CD4-positive, alpha-beta T cell treated with Interferon alpha-2 for 1 hour (primary cell): ENCODE measurements around the gene RNF207.
"Not testable (repeated sequence)": the region's sequence is repeated elsewhere in the genome, so short reads cannot be mapped to it uniquely, and the experiment has no call there.

Source experiments
- DNase-seq, 2 donors: peaks; one replicate each; pipeline ENCODE4 v3.0.0-alpha.2; 2020 to 2022

RNF207 gene

DNA sequence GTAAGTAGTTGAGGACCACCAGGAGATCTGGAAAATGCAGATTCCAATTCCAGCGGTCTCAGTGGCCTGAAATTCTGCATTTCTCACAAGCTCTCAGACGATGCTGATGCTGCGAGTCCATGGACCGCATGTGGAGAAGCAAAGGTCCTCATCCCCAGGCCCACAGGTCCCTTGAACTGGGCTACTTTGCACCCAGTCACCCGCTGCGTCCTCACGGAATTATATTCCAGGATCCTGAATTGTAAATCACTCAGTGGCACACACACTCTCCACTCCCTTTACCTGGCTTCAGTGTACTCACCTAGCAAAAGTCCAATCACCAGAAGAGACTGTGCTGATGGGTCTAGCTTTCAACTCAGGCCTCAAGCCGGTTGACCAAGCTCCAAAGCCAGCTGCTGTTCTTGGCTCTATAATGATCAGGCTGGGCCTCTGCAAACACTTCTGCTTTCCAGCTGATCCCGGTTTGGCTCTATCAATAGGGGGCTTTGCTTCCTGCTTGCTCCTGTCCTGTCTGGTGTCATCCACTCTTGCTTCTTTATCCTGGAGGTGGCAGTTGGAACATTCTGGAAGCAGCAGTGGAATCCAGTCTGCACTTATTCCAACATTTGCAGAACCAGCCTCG, 5.6 kb upstream of the RNF207 start:
- DNase-seq, result no peak

DNA sequence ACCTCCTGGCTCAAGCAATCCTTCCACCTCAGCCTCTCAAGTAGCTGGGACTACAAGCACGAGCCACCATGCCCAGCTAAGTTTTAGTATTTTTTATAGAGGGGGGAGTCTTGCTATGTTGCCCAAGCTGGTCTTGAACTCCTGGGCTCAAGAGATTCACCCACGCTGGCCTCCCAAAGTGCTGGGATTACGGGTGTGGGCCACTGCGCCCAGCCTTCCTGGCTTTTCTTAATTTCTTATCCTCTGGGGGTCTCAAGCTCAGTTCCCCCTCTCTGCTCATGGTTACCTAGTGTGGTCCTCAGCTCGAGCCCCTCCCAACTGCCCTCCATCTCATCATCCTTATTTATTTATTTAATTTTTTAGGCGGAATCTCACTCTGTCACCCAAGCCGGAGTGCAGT, 3.7 kb upstream of the RNF207 start:
- no peak for DNase-seq

GRCh38 chr1:6206520-6206855, 569 bp downstream of the RNF207 start:
- no peak for DNase-seq

DNA sequence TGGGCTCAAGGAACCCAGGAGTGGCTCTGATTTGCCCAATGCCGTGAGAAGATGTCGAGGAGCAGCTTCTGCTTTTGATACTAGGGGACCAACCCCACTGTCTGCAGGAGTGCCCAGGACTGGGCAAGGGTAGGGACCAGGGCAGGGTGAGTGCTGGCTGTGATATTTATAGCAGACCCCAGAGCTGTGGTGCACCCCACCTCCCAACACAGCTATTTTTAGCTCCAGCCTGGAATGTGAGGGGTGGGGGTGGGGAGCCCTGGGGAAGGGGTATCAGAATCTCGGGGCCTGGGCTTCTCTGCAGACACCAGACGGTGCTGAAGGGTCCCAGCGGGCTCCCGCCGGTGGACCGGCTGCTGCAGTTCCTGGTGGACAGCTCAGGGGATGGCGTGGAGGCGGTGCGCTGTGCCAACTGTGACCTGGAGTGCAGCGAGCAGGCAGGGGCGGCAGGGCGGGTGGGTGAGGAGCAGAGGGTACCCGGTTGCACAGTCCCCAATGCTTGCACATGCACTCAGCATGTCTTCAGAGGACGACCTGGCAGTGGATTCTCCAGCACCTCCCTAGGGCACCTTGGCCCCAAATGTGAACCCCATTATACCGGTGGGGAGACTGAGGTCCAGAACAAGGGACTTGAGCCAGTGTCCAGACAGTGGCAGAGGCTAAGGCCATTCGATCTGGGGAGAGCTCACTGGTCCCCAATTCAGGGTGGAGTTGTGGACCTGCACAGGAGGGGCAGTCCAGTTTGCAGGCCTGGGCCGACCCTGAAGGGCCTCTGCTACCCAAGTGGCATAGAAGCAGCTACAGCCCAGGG, 1.4 kb downstream of the RNF207 start:
- no peak for DNase-seq

- no peak for DNase-seq
Observed at GRCh38 chr1:6207921-6208320, 2.0 kb downstream of the RNF207 start.

DNA sequence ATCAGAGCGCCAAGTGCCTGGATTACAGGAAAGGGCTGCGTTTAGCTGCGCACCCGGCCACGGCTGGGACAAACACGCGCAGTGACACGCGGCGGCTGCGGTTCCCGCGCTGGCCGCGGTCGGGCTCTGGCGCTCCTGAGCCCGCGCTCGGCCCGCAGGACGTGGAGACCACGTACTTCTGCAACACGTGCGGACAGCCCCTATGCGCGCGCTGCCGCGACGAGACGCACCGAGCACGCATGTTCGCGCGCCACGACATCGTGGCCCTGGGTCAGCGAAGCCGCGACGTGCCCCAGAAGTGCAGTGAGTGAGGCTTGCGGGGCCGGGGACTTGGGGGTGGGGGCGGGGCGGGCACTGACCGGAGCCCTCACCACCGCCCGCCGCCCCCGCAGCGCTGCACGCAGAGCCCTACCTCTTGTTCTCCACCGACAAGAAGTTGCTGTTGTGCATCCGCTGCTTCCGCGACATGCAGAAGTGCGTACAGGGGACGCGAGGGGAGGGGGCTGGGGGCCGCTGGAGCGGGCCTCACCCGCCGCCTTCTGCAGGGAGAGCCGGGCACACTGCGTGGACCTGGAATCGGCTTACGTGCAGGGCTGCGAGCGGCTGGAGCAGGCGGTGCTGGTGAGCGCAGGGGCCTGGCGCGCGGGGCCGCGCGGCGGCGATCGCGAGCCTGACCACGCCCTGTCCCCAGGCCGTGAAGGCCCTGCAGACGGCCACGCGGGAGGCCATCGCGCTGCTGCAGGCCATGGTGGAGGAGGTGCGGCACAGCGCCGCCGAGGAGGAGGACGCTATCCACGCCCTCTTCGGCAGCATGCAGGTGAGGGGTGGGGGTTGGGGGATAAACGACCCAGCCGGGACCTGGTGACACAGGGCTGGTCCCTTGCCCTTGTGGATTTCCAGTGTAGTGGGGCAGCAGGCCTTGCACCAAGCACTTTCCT, 3.1 kb downstream of the RNF207 start:
- peak; percentile 18 to 27 for DNase-seq

DNA sequence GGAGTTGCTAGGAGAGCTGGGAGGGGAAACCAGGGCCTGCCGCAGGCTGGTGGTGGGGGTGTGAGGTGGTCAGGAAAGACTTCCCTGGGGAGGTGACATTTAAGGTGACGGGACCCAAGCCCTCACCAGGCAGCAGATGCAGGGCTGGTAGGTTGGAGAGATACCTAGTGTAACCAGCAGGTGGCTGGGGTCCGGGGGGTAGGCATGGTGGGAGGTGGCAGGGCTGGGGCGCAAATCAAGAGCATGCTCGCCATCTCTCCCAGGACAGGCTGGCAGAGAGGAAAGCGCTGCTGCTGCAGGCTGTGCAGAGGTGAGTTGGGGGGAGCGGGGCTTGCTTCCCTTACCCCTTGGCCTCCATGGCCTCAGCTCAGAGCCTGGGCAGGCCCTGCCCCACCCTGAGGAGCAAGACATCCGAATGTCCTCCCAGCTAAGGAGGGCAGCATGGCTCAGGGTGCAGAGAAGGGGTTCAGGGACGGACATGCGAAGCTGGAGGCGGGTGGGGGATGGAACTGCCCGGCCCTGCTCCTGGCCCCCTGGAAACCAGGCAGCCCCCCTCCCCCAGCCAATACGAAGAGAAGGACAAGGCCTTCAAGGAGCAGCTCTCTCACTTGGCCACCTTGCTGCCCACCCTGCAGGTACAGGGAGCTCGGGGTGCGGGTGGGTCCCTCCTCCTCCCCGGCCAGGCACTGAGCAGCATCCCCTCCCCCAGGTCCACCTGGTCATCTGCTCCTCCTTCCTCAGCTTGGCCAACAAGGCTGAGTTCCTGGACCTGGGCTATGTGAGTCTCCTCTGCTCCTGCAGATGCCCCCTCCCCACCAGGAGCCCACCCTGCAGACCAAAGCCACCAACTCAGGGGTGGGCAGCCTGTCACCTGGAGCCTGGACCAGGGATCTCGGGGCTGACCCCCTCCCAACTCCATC, 4.0 kb downstream of the RNF207 start:
- DNase-seq, result no peak

DNA sequence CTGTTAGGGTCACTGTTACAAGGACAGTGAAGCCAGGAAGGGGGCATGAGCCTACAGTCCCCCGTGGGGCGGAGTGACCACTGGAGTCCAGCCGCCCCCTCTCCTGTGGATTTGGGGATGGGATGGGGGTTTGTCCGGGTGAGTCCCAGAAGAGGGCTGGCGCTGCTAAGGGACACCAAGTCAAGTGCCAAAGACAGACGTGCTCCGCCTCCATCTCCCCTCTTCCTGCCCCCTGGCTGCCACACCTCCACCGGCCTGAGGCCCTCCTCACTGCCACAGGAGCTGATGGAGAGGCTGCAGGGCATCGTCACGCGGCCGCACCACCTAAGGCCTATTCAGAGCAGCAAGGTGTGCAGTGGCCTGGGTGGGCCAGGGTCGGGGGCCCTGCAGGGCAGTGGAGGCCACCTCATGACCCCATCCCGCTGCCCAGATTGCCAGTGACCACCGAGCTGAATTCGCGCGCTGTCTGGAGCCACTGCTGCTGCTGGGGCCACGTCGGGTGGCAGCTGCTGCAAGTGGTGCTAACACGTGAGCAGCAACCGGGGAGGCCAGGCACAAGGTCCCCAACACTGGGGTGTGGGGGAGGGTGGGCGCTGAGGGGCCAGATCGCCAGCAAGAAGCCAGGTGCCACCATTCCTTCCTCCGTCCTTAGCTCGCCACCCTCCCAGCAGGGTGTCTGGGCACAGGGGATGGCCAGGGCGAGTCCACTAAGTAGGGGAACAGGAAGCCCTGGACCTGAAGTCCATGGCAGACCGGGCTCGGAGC, 4.9 kb downstream of the RNF207 start:
- no peak for DNase-seq

DNA sequence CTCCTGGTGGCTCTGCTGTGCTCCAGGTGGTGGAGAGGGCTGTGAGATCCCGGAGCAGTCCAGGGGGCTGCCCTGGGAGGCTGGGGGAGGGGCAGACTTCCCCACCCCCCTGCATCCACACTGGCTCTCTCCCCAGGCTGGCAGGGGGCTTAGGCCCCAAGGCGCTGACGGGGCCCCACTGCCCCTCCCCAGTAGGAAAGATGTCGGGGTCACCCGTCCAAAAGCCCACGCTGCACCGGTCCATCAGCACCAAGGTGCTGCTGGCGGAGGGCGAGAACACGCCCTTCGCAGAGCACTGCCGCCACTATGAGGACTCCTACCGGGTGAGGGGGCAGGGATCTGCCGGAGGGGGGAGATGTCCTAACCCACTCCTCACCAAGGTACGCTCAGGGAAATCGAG, 5.8 kb downstream of the RNF207 start:
- DNase-seq, result no peak

DNA sequence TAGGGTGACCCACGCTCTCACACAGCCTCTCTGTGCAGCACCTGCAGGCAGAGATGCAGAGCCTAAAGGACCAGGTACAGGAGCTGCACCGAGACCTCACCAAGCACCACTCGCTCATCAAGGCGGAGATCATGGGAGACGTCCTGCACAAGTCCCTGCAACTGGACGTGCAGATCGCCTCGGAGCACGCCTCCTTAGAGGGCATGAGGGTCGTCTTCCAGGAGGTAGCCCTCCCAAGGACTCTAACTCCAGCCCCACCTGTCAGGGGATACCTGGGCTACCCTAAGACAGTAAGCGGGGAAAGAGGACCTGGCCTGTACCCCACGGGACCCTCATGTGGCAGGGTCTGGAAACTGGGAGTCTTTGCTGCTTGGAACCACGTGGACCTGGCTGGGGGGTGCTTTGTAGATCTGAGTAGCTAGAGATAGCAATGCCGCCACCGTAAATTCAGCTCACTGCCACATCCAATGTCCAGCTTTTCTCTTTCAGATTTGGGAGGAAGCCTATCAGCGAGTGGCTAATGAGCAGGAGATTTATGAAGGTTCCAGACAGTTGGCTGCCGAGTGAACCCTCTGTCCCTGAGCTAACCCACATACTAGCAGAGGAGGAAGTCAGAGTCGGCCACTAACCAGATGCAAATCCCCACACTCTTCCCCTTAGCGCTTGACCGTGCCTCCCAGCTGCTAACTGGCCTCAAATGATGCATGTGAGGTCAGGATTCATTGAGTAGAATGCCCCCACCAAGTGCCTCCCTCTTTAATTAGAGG, 6.5 kb downstream of the RNF207 start:
- no peak for DNase-seq

DNA sequence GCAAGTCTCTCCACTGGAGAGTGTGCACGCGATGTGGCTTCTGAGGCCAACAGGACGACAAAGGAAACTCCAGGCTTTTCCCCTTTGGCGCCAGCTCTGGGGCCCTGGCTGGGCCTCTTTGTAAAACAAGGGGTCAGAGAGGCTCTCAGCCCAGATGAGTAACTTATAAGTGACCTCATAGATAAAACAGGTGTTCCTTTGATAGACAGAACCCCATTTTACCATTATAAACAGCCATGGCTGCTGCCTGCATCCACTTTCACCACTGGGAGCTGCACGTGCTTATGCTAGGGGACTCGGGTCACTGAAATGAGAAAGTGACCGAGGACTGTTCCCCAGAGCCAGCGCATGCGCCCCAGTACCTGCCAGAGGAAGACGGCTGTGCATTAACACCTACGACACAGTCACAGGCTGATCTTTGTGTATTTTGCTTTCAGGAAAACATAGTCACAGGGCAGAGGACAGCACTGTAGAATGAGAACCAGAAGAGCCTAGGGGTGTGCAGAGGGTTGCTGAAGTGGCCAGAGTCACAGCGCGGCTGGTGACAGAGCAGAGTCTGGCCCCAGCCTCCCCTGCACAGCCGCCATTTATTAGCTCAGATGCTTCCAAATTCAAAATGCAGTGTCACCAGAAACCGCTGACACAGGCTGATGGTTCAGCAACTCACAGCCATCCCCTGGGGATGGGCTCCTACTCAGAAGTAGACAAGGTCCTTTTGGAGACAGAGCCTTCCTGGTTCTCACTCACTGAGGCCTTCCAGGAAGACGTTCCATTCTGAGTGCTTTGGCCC, 12.7 kb downstream of the RNF207 start:
- DNase-seq, result no peak

- DNase-seq, result not testable (repeated sequence)
Observed at GRCh38 chr1:6219641-6220040, 13.7 kb downstream of the RNF207 start.

DNA sequence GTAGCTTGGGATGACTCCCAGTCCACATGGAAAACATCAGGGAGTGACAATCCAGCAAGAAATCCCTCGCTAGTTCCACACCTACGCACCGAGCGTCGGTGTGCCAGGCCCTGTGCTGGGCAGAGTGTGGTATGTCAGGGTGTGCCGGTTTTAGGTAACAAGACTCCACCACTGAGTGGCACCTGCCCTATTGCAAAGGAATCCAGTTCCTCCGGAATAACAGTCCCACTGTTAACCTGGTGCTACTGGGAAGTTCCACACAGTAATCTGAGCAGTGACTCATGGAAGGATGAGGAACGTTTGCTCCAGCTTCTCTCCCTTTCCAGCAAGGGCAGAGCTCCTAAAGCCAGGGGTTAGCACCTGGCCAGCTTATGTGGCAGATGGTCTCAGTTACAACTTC, 14.3 kb downstream of the RNF207 start:
- no peak for DNase-seq

GRCh38 chr1:6221210-6221784, 15.4 kb downstream of the RNF207 start:
- no peak for DNase-seq

- no peak for DNase-seq
Observed at GRCh38 chr1:6222636-6223035, 16.7 kb downstream of the RNF207 start.

- DNase-seq, result no peak
Observed at GRCh38 chr1:6223617-6224016, 17.7 kb downstream of the RNF207 start.

- no peak for DNase-seq
Observed at GRCh38 chr1:6224718-6225117, 18.8 kb downstream of the RNF207 start.

- no peak for DNase-seq
Observed at GRCh38 chr1:6225651-6226050, 19.7 kb downstream of the RNF207 start.

GRCh38 chr1:6233376-6233775, 27.5 kb downstream of the RNF207 start:
- no peak for DNase-seq
